GM19023 (cell line): ENCODE data around the gene ZNF85.
A peak's percentile ranks its signal among the peaks of the same experiment; 100 is the strongest.
"Not testable (repeated sequence)": the region's sequence is repeated elsewhere in the genome, so short reads cannot be mapped to it uniquely, and the experiment has no call there.

Experiments used
- ATAC-seq: cut with Tn5 transposase; IDR thresholded peaks from one replicate; pipeline ENCODE4 v1.9.1; 2021; ENCODE audit warnings: mild to moderate bottlenecking, moderate library complexity; ENCODE audit not compliant: unreplicated experiment

ZNF85 gene

DNA sequence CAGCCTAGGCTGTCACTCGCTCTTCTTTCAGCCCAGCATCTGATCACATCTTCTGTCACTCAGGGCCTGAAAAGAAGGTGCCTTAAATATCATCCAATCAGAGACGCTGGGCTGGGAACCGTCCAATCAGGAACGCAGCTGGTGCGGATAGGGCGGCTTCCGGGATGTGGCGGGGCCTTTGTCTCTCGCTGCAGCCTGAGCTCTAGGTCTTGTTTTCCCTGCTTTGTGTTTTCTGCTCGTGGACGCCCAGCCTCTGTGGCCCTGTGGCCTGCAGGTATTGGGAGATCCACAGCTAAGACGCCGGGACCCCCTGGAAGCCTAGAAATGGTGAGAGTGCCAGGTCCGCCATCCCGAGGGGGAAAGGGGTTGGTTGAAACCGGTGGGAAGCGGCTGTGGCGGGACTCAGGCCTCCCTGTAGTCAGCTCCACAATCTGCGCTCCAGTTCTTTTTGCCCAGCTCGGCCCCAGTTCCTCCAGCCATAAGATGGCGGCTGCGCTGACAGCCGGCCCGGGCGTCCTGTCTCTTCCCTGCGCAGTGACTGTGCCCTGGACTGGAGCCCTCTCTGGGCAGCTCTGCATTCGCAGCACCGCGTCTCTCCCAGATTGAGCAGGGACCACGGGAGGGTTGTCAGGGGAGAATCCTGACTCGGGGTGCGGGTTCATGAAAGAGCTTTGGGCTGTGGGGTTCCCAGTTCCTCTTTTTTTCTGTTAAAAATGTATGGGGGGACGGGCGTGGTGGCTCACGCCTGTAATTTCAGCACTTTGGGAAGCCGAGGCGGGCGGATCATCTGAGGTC, at the start of gene ZNF85:
Gene ZNF85, plus strand, starts transcription at position 175 of the 795 bp plus-strand sequence. Its CDS starts 150 bp downstream, at position 325.
- ATAC-seq = peak; percentile 95

DNA sequence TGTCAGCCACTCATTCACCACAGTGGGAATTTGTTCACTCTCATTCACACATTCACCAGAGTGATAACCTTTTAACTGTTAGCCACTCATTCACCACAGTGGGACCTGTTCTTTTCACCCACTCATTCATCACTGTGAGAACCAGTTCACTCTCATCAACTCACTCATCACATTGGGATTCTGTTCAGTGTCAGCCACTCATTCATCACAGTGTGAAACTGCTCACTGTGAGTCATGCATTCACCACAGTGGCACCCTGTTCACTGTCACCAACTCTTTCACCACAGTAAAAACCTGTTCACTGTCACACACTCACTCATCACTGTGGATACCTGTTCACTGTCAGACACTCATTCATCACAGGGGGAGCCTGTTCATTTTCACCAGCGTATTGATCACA, 43.5 kb upstream of the ZNF85 start:
- ATAC-seq = no peak

DNA sequence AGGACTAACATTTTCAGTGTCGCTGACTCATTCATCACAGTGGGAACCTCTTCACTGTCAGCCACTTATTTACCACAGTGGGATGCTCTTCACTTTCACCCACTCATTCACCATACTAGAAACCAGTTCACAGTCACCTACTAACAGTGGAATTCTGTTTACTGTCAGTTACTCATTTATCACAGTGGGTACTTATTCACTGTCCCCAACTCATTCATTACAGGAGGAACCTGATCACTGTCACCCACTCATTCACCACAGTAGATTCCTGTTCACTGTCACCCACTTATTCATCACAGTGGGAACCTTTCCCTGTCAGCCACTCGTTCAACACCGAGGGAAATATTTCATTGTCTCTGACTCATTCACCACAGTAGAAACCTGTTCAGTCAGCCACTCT, 10.1 kb upstream of the ZNF85 start:
- no peak for ATAC-seq

DNA sequence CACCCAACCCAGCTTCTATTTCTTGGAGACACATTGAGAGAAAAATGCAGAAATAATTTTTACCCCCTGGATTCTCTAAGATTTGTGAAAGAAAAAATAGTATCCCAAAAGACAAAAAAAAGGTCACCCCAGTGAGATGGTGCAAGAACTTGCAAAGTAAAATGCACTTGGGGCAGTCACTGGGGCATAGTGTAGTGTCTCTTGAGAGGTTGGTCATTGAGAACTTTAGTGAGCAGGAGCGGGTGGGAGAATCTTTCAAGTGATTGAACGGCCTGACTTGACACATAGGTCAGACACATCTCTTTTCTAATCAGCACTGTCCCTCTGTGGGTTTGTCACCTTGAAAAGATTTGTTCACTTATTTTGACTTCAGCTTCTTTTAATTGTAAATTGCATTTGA, 2.4 kb downstream of the ZNF85 start:
- no peak for ATAC-seq

DNA sequence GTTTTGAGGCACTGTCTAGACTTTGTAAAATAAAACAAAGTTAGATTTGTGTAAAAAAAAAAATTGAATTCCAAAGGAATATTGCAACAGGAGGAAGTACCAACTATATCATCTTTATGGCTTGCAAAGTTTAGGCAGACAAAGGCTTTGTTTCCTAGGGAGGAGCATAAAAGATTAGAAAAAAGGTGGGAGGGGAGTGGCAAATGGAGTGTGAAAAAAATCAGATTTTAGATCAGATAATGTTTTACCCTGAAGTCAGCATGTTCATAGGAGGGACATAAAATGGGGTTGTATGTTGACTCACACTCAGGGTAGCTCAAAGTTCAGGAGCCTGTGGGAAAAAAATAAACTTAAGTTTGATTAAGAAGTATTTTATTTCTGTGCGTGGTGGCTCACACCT, 3.7 kb downstream of the ZNF85 start:
- no peak for ATAC-seq

DNA sequence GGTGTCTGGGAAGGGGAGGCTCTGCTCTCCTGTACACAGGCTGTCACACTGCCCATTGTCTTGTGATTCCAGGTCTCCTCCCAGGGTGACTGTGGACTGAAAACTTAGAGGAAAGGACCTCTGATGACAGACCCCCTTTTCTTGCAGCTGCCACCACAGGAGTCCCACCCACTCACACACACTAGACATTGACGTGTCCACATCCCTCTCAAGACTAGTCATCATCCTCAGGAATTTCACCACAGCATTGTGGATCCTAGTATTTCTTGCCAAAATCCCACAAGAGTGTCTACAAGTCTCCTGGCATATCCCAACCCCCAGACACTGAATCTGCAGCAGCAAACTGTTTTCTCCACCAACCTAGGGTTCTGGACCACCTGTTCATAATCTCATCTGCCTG, 5.3 kb downstream of the ZNF85 start:
- no peak for ATAC-seq

DNA sequence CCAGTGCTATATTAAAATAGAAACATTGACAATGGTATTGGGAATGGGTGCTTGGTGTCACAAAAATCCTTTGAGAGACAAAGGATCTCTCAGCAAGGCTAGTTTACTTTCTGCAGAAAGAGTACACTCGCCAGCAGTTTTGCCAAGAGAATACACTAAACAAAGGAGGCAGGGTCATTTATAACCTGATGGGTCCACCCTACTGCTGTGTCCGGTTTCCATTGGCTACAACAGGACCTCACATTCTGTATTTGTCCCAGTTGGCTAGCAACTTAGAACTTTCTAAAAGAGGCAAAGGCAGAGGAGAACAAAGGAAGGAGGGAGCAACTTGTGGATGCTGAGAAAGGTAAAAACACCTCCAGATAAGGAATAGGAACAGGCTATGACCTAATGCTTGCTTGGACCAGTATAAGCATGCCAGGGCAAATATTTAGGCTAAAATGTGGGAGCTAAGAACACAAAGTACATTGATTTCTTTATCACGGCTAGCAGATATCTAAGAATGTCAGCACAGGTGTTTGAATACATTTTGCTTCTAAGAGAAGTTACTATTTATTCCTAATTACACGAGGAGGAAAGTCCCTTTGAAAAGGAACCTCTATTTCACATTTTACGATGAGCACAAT, 13.4 kb downstream of the ZNF85 start:
- not testable (repeated sequence) for ATAC-seq

DNA sequence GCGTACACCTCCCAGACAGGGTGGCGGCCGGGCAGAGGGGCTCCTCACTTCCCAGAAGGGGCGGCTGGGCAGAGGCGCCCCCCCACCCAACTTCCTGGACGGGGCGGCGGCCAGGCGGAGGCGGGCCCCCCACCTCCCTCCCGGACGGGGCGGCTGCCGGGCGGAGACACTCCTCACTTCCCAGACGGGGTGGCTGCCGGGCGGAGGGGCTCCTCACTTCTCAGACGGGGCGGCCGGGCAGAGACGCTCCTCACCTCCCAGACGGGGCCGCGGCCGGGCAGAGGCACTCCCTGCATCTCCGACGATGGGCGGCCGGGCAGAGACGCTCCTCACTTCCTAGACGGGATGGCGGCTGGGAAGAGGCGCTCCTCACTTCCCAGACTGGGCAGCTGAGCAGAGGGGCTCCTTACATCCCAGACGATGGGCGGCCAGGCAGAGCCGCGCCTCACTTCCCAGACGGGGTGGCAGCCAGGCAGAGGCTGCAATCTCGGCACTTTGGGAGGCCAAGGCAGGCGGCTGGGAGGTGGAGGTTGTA, 29.6 kb downstream of the ZNF85 start:
- ATAC-seq = not testable (repeated sequence)

DNA sequence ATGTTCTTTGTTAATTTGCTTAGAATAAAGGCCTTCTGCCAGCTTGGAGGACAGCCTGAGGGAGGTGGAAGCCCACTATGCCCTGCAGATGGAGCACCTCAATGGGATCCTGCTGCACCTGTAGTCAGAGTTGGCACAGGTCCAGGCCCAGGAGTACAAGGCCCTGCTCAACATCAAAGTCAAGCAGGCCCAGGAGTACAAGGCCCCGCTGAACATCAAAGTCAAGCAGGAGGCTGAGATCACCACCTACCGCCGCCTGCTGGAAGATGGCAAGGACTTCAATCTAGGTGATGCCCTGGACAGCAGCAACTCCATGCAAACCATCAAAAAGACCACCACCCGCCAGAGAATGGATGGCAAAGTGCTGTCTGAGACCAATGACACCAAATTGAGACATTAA, 41.7 kb downstream of the ZNF85 start:
- ATAC-seq = no peak

DNA sequence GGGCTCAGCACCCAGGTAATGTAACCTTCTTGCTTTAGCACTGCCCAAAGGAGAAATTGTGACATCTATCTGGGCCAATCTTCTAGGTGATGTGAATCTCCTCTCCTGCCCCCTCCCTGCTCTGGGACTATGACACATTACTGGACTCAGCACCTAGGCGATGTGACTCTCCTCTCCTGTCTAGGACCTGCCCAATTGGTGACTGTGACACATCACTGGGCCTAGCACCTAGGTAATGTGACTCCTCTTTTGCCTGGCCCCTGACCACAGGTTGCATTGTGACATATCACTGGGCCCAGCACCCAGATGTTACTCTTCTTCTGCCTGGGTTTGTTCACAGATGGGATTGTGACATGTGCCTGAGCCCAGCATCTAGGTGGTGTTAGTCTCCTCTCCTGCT, 45.0 kb downstream of the ZNF85 start:
- ATAC-seq = no peak

DNA sequence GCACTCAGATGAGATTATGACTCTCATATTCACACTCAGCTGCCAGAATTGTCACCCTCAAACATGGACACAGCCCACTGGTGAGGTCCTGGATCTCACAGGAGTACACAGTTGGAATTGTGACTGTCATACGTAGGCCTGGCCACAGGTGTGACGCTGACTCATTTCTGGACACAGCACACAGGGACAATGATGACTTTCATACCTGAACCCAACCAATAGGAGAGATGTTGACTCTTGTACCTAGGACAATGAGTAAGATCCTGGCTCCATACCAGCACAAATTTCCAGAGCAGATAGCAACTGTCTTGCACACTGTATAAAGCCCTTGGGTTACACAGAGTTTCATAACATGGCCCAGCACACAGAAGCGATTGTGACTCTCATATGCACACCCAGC, 46.4 kb downstream of the ZNF85 start:
- ATAC-seq = no peak

DNA sequence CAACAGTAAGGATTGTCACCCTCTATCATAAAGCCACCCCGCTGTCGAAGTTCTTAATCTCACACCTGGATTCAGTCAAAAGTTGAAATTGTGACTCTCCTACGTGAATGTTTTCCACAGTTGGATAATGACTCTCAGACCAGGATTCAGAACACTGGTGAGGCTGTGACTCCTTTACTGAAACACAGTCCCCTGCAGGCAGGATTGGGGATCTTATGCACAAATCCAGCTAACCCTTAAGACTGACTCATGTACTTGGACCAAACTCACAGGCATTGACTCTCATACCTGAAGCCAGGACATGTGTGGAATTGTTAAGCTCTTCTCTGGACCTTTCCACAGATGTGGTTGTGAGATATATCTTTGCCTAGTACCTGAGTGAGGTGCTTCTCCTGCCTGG, 46.8 kb downstream of the ZNF85 start:
- ATAC-seq = no peak

DNA sequence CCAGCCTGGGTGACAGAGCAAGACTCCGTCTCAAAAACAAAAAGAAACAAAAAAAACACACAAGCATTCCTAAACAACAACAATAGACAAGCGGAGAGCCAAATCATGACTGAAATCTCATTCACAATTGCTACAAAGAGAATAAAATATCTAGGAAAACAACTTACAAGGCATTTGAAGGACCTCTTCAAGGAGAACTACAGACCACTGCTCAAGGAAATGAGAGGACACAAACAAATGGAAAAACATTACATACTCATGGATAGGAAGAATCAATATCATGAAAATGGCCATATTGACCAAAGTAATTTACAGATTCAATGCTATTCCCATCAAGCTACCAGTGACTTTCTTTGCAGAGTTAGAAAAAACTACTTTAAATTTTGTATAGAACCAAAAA, 69.7 kb downstream of the ZNF85 start:
- not testable (repeated sequence) for ATAC-seq

DNA sequence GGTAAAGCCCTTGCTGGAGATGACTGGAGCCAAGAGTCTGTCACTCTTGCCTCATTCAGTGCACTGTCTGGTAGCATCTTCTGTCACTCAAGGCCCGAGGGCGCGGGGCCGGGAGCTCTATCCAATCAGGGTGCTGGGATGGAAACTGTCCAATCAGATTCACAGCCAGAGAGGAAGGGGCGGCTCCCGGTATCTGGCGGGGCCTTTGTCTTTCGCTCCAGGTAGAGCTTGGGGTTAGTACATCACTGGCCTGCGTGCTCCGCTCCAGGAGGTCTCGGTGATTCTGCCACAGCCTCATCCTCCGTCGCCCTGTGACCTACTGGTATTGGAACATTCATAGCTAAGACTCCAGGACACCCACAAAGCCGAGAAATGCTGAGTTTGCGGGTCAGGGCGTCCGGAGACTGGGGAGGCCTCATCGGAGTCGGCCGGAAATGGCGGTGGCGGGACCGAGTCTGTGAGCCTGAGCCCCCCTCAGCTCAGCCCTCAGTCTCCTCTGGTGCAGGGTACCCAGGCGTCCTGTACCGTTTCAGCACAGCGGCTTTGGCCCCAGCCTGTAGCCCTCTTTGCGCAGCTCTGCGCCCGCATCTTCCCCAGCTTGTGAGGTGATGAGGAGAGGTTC, 76.8 kb downstream of the ZNF85 start:
- peak; percentile 100 for ATAC-seq
